Measurements from ENCODE around the gene PRM2.

DNA sequence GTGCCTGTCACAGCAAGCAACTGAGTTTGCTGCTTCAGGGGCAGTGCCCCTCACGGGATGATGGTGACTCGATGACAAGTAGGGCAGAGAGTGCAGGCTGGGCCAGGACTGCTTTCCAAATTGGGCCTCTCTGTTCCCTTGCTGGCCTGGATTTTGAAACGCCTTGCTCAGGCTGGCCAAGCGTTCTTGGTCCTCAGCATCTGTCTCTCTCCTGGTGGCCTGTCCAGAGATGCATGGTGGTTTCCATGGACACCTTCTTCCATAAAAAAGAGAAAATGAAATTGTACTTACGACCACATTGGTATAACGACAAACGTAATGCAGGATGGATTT, 24.2 kb upstream of the PRM2 start:
- no peak for TF ChIP-seq POLR2A (IDR thresholded peaks at IDR 0.05)
- TF ChIP-seq, protein P1, sequence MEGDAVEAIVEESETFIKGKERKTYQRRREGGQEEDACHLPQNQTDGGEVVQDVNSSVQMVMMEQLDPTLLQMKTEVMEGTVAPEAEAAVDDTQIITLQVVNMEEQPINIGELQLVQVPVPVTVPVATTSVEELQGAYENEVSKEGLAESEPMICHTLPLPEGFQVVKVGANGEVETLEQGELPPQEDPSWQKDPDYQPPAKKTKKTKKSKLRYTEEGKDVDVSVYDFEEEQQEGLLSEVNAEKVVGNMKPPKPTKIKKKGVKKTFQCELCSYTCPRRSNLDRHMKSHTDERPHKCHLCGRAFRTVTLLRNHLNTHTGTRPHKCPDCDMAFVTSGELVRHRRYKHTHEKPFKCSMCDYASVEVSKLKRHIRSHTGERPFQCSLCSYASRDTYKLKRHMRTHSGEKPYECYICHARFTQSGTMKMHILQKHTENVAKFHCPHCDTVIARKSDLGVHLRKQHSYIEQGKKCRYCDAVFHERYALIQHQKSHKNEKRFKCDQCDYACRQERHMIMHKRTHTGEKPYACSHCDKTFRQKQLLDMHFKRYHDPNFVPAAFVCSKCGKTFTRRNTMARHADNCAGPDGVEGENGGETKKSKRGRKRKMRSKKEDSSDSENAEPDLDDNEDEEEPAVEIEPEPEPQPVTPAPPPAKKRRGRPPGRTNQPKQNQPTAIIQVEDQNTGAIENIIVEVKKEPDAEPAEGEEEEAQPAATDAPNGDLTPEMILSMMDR (IDR thresholded peaks at IDR 0.05): no peak
